ENCODE data around the gene DUSP8. TPM values are rescaled to one million over a fixed set of nuclear protein-coding genes. Genes with fewer than 3 reads are reported as not detected.

Gene DUSP8
- polyA plus RNA-seq, 2 of the 4 experiments (the other 2 are of a cell fraction) = 0.72 to 2.6 TPM

DNA sequence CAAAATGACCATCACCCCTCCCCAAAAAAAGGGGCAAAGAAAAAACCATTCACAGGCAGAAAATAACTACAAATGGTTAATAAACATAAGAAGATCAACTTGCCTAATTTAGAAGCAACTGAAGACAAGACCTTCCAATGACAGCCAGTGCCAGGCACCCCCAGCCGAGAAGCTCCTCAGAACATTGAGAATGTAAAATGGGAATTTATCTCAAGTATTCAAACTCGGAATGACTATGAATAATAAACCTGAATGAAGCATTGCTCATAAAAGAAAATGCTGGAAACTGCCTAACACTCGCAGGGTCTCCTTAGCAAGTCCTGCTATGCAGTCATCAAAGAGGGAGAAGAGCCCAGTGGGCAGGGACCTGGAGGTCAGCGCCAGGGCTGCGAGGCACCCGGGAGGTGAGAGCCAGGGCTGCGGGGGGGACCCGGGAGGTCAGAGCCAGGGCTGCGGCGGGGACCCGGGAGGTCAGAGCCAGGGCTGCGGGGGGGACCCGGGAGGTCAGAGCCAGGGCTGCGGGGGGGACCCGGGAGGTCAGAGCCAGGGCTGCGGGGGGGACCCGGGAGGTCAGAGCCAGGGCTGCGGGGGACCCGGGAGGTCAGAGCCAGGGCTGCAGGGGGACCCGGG is 62.3 kb downstream of the DUSP8 start:
- H3K9me3 ChIP-seq = no peaks in the 10 kb centered on the region
- 83% methylated on average over 11 of the region's 20 CpGs for WGBS (ENCODE audit: missing lambda C conversion rate)
- no peak for DNase-seq (ENCODE audit: low read depth in 1 of 2, low spot score in 1 of 2)
- TF ChIP-seq CHD2 (IDR thresholded peaks at IDR 0.05; ENCODE audit: low read length, partially characterized antibody) (no peak), ESRRA (IDR thresholded peaks at IDR 0.05; ENCODE audit: borderline replicate concordance, low read length) (no peak), TFCP2L1 (CRISPR knock-in tag; IDR thresholded peaks at IDR 0.05) (no peak), FOSL2 (IDR thresholded peaks at IDR 0.05) (no peak), FOSL2 (CRISPR knock-in tag; IDR thresholded peaks at IDR 0.05) (no peak), GATA3 (IDR thresholded peaks at IDR 0.05; ENCODE audit: borderline replicate concordance) (no peak), RNF2 (IDR thresholded peaks at IDR 0.05; ENCODE audit: borderline replicate concordance, low read depth) (no peak), SREBF2 (IDR thresholded peaks at IDR 0.05) (no peak), HOXA7 (CRISPR knock-in tag; IDR thresholded peaks at IDR 0.05) (no peak), HOXB5 (CRISPR knock-in tag; IDR thresholded peaks at IDR 0.05) (no peak), JUN (IDR thresholded peaks at IDR 0.05) (no peak)
- no peak overlapping the region for H3K4me3 ChIP-seq
- ChIA-PET POLR2A (no interaction called here), CTCF (no interaction called here)
- H3K27ac ChIP-seq = no peak overlapping the region
- FAIRE-seq = no peak
- ATAC-seq = no peak
- H3K4me1 ChIP-seq = peaks cover 3% of the 10 kb centered on the region; the same call in 1 of the 3 replicates
- H3K4me2 ChIP-seq = no peak overlapping the region

DNA sequence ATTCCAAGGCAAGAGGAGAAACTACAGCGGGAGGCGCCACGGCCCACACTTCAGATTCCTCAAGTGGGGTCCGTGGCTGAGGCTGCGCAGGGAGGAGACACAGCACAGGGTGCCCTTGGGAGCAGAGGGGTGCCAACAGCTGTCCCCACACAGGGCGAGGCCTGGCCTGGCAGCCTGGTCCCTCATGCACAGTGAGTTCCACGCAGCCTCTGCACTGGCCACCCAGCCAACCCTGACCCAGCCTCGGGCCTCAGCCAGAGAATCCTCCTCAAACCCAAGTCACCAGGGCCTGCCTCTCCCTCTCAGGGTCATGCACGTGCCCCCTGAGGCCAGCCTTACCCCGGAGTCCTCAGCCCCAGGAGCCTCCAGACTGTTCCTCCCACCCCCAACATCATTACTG is 63.1 kb downstream of the DUSP8 start:
- WGBS (ENCODE audit: missing lambda C conversion rate) = 87% methylated on average over 10 of the region's 10 CpGs
- Histone ChIP-seq H3K27ac (no peak overlapping the region), H3K4me3 (no peak overlapping the region), H3K9me3 (no peaks in the 10 kb centered on the region), H3K4me1 (peaks cover 3% of the 10 kb centered on the region; the same call in 1 of the 3 replicates), H3K4me2 (no peak overlapping the region)
- CTCF ChIA-PET = no interaction called here
- ATAC-seq (no peak), DNase-seq (ENCODE audit: low read depth in 1 of 2, low spot score in 1 of 2) (no peak), FAIRE-seq (no peak)
- POLR2A ChIA-PET = no interaction called here
- TF ChIP-seq ZC3H11A (IDR thresholded peaks at IDR 0.05) (no peak), RFX5 (IDR thresholded peaks at IDR 0.05) (no peak), POLR2AphosphoS2 (conservative IDR thresholded peaks at IDR 0.05; ENCODE audit: low read length) (no peak), NFE2L2 (conservative IDR thresholded peaks at IDR 0.05; ENCODE audit: low read length) (no peak), RCOR1 (IDR thresholded peaks at IDR 0.05; ENCODE audit: low read depth, low read length) (no peak), TP53 (CRISPR knock-in tag; IDR thresholded peaks at IDR 0.05) (no peak)

- no peak for TF ChIP-seq RNF2 (IDR thresholded peaks at IDR 0.05; ENCODE audit: borderline replicate concordance, low read depth)
- TF ChIP-seq HOXA7 (CRISPR knock-in tag; IDR thresholded peaks at IDR 0.05) = no peak
- Histone ChIP-seq H3K4me1 (peaks cover 3% of the 10 kb centered on the region; the same call in 1 of the 3 replicates), H3K9me3 (no peaks in the 10 kb centered on the region), H3K4me3 (no peak overlapping the region), H3K4me2 (no peak overlapping the region), H3K27ac (no peak overlapping the region)
- WGBS (ENCODE audit: missing lambda C conversion rate) = 89% methylated on average over 10 of the region's 15 CpGs
- FAIRE-seq (no peak), ATAC-seq (no peak), DNase-seq (ENCODE audit: low read depth in 1 of 2, low spot score in 1 of 2) (no peak)
- CTCF ChIA-PET = interaction anchor here (0.5 kb wide), 1 partner anchor 15 kb away, joined by 4 read pairs; no protein-coding TSS in a partner anchor
- POLR2A ChIA-PET = no interaction called here
Observed at GRCh38 chr11:1508491-1508891, 63.6 kb downstream of the DUSP8 start.

DNA sequence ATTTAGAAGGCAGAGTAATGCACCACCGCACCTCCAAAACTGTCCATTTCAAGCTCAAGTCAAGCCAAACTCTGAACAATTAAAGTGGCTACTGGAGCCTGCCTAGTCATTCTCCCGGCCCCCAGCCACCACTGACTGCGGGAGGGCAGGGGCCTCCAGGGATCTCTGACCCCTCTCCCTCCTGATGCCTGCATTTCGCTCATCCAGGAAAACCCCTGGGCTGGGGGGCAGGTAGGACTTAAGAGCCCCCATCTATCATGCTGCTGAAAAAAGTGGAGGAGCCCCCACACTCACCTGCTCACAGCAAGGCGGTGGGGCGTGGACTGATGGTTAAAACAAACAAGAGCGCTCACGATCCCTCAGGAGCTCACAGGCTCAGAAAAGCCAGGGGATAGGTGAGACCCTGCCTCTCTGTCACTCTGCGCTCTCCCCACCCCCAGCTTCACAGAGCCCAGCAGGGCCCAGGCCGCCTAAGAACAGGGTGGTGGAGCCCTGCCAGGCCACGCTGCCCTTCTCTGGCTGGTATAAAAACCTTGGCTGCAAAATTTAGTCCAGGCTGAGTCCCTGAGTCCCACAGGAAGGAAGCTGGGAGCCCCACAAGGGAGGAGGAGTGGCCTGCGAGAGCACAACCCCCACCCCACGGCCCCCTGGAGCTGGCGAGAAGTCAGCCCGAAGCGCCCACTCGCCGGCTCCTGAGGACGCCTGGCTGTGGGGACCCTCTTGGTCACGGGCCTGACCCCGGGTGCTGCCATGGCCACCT is 64.5 kb downstream of the DUSP8 start:
- H3K4me2 ChIP-seq = no peak overlapping the region
- no peaks in the 10 kb centered on the region for H3K4me1 ChIP-seq
- DNase-seq (ENCODE audit: low read depth in 1 of 2, low spot score in 1 of 2) = no peak
- ChIA-PET CTCF (interaction anchor here (0.5 to 1.9 kb wide), 4 partner anchors 8 to 659 kb away, joined by 3 to 7 read pairs (median 4); no protein-coding TSS in a partner anchor), POLR2A (no interaction called here)
- no peak for TF ChIP-seq ZFP36 (IDR thresholded peaks at IDR 0.05; ENCODE audit: borderline replicate concordance, partially characterized antibody)
- FAIRE-seq = no peak
- ATAC-seq = no peak
- H3K4me3 ChIP-seq = no peak overlapping the region
- no peak overlapping the region for H3K27ac ChIP-seq
- 85% methylated on average over 13 of the region's 21 CpGs for WGBS (ENCODE audit: missing lambda C conversion rate)
- no peaks in the 10 kb centered on the region for H3K9me3 ChIP-seq

Data from A549 (cell line).